GM18909 (cell line): ENCODE data around the gene LAMA5.

Source experiments
- ATAC-seq: cut with Tn5 transposase; IDR thresholded peaks from one replicate; pipeline ENCODE4 v1.9.1; 2021; ENCODE audit warnings: mild to moderate bottlenecking; ENCODE audit not compliant: unreplicated experiment, poor library complexity

The LAMA5 gene

DNA sequence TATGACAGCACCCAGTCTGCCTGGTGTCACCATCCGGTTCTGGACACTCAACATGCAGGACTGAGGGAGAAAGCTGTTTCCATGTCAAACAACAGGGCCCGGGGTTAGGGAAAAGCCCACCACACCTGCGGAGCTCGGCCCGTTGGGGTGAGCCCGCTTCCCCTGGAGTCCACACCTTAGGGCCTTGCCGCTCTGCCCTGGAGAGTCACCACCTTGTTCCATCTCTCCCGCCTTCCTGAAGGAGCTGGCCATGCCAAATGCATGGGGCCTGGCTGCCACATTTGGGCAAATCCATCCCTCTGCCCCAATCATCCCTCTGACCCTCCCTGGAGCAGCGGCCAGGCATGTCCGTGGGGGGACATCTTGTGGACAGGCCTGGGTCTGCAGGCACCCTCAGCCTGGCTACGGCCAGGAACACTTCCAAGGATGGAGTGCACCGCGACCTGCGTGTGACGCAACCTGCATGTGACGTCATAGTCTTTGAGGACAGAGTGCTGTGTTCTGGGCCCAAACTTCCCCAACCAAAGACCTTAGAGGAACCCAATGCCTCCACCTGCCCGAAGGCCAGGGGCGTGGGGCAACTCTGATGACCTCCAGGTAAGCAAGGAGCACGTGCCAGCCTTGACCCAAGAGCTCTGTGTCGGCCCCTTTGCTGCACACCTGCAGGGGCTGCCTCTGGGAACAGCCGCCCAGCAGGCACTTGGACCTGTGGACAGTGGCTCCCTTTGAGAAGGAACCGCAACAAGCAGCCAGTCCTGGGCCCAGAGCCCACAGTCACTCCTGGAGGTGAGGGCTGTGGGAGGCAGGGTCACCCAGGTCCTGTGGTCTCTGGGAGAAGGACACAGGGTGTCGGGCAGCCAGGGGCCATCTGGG lies 38.2 kb upstream of the LAMA5 start:
- no peak for ATAC-seq

DNA sequence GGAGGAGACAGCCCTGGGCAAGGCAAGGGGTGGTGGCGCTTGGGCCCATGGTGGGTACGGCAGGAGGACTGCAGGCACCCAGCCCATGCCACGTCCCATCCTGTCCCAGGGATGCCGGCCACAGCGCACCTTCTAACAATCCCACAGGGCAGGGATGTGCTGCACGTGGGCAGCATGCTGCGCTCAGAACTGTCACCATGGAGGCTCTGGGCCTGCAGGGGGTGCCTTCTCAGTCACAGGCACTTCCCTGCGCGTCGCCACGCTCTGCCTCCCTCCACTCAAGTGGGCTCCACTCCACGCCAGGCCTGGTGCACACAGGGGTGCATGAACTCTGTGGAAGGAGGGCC lies 37.6 kb upstream of the LAMA5 start:
- no peak for ATAC-seq

DNA sequence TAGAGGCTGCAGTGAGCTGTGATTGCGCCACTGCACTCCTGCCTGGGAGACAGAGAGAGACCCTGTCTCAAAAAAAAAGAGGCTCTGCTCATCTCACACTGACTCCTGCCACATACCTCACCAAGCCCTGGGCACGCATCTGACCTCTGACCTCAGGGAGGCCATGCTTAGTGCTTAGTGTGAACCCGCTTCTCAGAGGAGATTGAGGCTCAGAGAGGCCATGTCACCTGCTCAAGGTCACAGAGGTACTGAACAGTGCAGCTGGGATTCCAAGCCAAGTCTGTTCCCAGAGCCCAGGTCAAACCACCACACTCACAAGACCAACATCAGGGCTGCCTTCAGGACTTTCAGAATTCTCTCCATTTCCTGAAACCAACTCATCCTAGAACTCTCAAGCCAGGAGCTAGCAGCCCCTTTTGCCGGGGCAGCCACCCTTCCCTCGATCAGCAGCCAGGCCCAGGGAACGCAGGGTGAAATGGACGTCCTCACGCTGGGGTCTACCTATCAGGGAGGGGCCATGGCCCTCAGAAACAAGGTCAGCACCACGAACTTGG lies 37.1 kb upstream of the LAMA5 start:
- no peak for ATAC-seq

DNA sequence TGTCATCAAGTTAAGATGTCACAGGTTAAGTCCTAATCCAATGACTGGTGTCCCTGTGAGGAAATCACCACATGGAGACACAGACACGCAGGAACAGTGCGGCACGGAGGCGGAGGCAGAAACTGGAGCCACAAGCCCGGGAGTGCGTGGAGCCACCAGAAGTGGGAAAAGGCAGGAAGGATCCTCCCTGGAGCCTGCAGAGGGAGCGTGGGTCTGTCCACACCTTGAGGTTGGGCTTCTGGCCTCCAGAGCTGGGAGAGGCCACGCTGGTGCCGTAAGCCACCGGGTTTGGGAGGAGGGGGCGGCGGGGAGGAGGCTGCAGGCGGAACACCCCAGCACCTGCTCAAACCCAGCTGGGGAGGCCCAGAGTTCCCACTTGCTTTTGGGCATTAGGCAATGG lies 36.2 kb upstream of the LAMA5 start:
- no peak for ATAC-seq

DNA sequence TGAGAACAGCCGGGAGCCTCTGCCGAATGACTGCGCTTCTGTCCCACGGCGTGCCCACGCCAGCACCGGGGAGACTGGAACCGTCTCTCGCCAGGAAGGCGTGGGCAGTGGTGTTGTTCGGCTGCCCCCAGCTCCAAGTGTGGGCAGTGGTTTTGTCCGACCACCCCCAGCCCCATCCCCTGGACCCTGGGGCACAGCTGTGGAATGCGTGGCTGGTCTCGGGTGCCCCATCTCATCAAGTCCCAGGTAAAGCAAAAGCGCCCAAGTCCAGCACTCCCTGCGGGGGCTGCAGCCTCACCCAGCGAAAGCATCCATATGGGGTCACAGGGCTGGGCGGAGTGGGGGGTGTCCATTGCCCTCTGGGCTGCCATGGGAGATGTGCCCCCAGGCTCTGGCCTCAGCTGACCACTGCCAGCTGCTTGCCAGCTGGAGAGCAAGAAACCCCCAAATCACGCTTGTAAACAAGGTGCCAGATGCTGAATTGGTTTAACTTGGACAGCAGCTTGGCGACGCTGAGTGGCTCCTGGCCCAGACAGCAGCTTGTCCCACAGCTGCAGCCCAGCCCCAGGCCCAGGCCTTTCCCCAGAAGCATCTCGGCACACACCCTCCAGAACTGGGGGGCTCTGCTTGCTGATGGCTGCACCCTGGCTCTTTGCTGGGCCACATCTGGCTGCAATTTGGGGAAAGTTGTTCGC lies 35.5 kb upstream of the LAMA5 start:
- no peak for ATAC-seq

DNA sequence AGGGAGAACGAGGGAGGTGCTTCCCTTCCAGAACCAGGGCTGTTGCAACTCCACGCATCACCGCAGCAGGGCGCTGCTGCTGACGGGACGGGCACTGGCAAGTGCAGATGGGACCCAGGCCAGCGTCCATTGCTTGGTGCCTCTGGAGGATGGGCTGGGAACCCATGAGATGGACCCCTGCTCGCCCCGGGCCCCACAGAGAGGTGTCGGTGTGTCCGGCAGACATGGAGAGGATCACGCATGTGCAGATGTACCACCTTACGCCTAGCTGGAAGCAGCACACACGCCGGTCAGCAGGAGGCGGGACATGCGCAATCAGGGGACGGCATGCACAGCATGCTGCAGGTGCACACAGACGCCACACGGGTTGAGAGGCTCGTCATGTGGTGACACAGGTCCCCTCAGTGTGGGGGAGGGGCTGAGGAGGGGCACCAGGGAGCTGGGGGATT lies 34.2 kb upstream of the LAMA5 start:
- ATAC-seq = no peak

DNA sequence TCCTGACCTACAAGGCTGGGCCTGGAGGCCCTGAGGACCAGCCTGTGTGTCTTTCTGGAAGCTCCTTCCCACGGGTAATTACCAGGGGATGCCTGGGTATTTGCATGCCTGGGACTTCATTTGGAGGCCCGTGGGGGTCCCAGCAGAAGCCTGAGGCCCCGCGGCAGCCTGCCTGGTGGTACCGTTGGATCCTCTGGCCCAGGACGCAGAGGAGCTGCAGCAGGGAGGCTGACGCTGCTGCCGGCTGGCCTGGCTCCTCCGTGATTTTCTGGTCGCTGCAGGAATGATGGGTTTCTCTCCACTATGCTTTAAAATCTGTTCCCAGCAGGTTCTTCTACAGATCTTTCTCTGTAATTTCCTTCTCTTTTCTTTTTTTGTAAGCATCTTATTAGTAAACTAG lies 33.4 kb upstream of the LAMA5 start:
- no peak for ATAC-seq

DNA sequence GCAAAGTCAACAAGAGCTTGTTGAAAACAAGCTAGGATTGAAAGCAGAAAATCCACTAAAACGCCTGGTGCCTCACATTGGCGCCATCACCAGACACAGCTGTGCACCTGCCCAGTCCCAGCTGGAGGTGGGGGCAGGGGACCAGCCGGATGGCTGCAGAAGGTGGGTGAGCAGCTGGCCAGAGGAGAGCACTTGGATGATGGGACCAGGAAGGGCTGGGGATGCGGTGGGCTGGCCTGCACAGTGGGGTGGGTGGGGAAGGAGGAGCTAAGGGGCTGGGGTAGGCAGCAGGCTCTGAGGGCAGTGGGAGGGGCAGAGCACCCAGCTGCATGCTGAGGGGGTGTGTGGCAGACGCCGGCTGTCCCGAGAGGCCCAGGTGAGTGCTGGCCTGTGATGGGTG lies 32.9 kb upstream of the LAMA5 start:
- no peak for ATAC-seq

DNA sequence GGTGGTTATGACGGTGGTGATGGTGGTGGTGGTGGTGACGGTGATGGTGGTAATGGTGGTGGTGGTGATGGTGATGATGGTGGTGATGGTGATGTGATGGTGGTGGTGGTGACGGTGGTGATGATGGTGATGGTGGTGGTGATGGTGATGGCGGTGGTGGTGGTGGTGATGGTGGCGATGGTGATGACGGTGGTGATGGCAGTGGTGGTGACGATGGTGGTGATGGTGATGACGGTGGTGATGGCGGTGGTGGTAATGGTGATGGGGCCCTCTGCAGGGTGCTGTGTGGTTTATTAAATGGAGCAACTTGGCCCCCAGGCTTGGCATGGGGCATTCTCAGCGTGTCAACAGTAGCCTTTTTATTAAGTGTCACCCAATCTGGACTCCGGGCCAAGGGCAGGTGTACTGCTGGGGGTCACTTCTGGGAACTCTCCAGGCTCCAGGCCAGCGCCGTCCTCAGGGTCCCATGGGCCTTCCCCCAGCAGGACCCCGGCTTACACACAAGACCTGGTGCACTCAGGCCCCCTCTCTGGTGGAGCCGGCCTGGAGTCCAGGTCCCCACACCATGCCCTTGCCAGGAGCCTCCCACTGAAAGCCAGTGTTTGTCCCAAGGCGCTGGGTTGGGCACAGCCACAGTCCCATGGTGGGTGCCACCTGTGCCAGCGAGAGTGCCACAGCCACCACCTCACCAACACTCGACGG lies 31.2 kb upstream of the LAMA5 start:
- ATAC-seq = no peak

DNA sequence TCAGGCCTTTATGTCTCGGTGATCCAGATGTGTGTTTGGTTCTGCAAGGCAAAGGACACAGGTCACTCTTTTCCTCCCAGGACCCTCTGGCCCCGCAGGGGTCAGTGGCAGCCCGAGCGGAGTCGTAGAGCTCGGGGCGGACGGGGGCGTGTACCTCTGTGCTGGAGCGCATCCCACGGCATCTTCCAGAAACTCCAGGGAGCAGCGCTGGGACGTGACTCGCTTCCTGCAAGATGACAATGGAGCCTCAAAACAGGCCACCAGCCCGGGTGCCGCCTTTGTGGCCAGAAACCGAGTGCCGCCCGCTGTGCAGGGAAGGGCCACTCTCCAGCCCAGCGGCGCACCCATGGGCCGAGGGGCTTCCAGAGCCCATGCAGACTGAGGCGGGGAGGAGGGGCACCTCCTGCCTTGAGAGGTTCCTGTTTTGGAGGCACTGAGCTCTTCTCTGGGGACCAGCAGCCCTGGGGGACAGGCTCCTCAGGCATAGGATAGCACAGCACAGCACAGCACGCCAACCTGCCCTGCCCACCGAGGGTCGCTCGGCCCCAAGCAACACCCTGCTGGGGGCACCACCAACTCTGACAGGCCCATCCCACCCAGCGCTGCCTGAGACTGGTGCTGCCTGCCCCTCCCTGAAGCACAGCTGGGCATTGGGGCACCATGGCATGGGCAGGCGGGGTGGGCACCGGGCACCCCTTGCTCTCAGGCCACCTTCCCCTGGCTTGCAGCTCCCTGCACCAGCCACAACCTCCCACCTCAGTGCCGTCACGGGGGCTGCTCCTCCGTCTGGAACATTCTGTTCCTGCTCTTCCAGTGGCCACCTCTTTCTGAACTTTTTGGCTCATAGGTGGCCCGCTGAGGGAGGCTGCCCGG lies 29.5 kb upstream of the LAMA5 start:
- no peak for ATAC-seq

DNA sequence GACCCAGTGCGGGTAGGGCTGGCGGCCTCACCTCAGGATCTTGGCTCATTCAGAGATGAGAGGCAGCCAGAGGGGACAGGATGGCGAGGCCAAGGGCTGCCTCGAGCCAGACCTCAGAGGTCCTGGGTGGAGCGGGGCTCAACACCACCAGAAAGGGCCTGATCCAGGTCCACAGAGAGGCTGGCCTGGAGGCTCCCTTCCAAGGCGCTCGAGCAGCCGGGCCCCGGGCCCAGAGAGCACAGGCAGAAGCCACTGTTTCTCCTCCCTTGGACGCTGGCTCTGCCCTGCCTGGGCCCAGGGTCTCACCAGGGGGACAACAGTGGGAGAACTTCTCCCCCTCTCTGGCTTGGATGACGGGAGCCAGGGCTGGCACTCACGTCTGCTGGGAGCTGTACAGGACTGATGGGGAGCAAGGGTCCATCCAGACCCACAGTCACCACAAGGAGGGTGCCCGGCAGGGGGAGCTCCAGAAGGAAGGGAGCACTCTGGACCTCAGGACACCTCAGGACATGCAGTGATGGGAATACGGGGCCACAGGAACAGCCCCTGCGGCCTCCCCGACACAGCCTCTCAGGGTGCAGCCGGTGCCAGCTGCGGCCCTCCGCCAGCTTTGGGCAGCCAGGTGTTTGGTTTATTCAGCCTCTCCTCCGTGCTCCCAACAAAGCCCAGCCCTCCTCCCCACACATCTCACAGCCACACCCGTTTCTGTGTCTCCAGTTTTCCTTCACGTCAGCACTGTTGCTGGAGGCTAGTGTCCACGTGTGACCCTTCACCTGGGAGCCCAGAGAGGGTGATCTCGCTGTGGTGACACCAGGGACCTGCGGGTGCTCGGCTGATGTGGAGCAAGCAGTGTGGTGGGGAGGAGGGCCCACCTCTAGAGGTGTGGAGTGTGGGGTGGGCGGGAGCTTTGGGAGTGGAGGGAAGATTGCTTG lies 28.5 kb upstream of the LAMA5 start:
- ATAC-seq = no peak

DNA sequence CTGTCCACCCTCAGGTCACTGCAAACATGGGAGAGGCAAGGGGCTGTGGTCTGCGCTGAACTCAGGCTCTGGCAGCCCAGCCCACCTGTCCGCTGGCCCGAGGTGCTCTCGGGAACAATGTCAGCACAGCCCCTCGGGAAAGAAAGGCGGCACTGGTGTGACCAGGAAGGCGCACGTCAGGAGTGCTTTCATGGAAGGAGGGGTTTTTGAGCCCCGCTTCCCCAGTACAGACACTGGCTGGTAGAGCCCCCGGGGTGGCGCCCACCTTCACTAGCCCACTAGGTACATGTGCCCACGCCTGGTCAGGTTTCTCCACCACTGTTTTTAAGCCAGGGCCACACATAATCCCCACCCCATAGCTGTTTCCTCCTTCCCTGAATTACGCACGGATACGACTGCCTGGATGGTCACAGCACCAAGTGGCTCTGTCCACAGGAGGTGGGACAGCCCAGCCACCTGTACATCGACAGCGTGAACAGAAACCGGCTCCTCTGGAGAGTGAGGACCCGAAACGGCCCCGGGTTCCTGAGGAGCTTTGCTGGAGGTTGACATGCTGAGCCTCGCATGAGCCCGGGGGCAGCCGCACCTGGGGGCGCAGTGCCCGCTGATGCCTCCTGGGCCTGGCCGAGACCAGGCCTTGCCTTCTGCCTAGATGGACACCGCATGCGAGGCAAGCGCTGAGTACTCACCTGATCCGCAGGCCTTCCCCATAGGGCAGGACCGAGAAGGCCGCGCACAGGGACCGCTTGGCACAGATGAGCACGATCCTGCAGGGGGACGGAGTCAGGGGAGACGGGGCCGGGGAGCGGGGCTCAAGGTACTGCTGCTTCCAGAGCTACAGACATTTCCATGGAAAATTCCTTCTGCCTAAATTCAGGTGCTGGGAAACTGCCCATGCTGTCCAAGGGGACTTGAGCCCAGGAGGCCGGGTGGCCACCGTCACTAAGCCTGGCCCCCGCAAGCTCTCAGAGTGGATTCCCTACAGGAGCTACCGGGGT lies 27.4 kb upstream of the LAMA5 start:
- no peak for ATAC-seq

DNA sequence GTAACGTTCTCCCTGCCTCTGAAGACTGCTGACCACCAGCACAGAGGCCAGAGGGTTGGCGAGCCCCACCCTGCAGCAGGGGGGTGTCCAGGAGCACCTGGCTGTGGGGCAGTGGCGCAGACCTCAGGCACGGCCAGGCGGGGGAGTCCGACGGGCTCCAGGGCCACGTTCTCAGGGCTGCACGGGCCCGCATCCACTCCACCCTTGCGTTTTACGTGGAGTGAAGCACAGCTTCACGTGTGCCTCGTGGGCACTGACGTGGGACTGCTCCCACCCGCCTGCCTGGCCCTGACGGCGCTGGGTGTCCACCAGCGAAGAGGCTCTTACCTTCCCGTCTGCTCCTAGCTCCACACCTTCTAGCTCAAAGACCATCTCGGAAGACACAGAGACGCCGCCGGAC lies 26.7 kb upstream of the LAMA5 start:
- no peak for ATAC-seq

DNA sequence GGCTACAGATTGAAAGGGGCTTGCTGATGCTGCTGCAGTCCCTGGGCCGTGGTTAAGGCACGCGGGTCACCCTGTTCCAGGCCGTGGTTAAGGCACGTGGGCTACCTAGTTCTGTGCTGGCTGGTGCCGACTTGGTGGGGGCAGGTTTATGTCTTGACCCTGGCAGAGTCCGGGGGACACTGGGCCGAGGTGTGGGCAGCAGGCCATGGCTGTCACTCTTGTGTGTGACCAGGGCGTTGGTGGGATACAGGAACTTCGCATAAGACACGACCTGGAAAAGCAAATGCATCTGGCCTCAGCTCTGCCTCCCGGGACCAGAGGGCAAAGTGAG lies 26.2 kb upstream of the LAMA5 start:
- no peak for ATAC-seq

DNA sequence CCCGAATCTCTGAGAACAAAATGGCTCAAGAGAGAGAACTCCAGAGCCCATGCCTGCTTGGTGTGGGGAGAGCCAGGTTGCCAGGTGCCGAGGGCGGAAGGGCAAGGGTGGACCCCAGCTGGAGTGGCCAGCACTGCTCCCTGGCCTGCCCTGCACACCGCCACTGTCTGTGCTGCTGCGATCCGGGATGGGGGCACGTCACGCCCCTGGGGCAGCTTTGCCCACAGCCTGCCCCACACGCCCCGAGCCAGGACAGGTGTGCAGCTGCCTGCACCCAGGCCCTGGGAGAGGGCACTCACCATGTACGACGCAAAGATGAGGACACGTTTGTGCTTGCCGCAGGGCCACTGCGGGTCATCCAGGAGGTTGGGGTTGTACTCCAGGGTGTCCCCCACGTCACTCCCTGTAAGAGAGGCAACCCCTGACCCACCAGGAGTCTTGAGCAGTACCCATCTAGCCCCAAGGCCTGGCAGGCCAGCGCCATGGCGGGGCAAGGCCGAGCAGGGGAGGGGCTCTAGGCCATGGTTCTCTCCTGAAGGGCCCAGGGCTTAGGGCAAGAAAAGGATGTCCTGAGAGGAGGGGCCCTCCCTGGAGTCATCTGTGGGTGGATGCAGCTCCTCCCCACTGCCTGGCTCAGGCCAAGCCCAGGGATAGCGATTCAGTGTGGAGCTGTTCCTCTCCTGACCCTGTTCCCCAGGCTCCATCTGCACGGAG lies 25.7 kb upstream of the LAMA5 start:
- ATAC-seq = no peak

DNA sequence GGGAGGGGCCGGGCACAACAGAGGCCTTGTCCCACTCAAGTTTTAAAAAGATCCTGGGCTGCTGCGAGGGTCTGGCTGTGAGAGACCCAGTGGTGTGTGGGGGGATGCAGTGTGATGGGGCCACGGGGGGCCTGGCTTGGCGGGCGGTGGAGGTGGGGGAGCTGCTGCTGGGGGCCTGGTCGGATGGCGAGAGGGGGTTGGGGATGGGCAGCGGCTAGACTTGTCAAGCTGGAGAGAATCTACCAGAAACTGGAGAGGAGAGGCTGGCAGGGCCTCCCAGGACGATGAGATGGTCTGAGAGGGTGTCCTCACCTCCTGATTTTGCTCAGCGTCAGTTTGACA lies 24.9 kb upstream of the LAMA5 start:
- ATAC-seq = no peak
